NCI-H345 (cell line): ENCODE measurements around the gene SBF2.
"Not testable (repeated sequence)": the region's sequence is repeated elsewhere in the genome, so short reads cannot be mapped to it uniquely, and the experiment has no call there.

Experiments
- DNase-seq: peaks from one replicate; lab custom pipeline; 2025; lab: John Stamatoyannopoulos, UW

Gene SBF2

DNA sequence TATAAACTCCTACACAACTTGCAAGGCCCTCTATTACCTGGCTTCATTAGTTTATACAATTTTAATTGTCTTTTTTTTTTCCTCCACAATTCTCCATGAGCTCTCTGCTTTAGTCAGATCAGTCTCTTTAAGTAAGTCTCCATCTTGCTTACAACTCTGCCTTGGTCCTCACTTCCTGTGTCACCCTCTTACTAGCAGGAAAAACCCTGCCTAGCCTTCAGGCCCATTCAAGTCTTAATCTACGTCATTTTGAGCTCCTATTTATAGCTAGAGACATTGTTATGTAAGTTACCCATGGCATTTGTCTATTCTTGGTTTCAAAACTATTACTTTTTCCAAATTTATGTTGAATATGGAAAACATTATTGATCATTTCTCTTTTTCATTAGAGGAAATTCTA lies 177.4 kb downstream of the SBF2 start:
- no peak for DNase-seq

- DNase-seq, result no peak
Measured at GRCh38 chr11:10114593-10115404, 179.2 kb downstream of the SBF2 start.

- DNase-seq, result no peak
Measured at GRCh38 chr11:10113852-10114251, 180.2 kb downstream of the SBF2 start.

DNA sequence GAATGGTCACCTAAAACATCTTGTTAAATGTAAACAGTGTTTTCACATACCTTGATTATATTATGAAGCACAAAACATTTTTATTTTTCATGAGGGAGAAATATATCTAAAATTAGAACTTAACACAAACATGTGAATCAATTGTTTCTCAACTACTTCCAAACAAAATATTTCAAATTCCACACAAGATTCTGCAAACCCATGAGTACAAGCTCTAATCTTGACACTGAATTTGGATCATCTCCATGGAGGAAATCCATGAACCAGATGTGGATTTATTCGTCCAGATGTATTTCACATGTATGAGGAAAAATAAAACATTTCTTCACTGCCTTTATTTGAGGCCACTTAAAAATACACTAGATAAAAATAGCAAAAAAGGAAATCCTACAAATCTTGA lies 184.2 kb downstream of the SBF2 start:
- no peak for DNase-seq

- DNase-seq, result no peak
Measured at GRCh38 chr11:10108915-10109680, 184.9 kb downstream of the SBF2 start.

- no peak for DNase-seq
Measured at GRCh38 chr11:10107497-10107896, 186.5 kb downstream of the SBF2 start.

DNA sequence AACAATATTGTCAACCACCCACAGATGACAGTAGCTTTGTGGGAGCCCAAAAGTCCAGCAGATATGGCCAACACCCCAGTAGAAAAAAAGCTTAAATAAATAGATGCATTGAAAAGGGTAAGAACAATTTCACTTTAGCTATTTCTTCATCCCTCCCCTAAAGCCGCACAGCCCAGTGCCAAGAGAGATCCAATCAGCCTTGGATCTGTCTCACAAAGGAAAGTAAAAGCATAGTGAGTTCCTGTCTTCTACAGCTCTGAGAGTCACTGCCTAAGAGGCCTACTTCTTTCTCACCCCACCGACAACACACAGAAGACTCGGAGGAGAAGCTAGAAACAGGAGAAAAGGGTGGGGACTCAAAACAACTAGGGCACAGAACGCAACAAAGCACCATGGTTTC lies 196.4 kb downstream of the SBF2 start:
- DNase-seq, result no peak

GRCh38 chr11:10096987-10097386 lies 197.0 kb downstream of the SBF2 start:
- DNase-seq, result no peak

DNA sequence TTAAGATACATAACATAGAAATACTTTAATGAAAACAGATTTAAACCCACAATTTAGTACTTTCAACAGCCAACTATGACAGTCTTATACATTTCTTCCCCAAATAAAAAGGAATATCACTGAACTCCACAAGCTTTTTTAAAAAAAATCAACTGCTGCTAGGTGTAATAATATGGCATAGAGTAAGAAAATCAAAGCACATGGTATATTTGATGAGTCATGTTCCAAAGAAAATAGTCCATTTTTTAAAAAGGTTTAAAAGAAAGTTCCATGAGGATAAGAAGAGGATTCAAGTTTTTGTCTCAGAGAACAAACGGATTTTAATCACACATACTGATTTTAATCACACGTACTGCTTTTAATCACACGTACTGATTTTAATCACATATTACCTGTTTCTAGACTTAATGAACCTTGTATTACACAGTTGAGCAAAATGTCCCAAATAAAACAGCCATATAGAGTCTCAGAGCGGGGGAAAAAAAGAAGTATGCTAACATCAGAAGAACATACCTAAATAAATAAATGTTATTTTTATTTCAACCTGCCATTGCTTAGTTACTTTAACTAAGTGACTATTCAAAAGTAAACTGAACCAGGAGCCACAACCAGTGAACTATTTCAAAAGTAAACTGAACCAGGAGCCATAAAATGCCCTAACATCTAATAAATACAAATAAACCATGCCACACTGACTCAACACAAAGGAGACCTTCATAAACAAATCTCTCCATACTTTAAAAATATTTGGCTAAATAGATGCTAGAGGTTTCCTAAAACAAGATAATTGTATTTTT lies 198.4 kb downstream of the SBF2 start:
- no peak for DNase-seq

- no peak for DNase-seq
Measured at GRCh38 chr11:10092426-10092825, 201.6 kb downstream of the SBF2 start.

DNA sequence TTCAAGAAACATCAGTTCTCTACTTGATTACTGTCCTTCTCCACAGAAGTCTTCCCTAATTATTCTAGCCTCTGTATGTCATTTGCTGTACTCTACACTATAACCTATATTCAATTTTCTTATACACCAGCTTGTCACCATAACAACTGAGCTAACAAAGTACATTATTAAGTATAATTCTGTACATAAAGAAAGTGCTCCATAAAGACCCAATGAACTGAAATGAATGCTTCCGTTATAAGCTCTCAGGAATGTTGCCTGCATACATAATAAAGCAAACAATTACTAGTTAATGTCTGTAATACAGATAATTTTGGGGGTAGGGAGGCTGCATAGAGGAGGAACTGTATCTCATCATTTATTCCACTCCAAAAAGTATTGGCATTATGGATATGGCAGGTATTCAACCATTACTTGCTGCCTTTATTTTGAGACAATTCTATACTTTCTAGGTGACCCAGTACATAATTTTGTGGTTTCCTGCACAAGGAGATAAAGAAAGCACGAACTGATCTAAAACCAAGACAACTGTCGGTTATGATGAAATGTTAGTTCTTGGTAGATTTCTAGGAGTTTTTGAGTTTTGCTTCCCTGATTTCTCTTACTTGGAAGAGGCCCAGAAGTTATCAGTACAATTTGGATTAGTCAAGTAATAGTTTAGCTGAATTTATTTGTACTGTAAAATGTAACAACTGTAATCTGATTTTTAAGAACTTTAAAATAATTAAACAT lies 202.5 kb downstream of the SBF2 start:
- no peak for DNase-seq

GRCh38 chr11:10087923-10088225 lies 206.1 kb downstream of the SBF2 start:
- DNase-seq, result not testable (repeated sequence)

DNA sequence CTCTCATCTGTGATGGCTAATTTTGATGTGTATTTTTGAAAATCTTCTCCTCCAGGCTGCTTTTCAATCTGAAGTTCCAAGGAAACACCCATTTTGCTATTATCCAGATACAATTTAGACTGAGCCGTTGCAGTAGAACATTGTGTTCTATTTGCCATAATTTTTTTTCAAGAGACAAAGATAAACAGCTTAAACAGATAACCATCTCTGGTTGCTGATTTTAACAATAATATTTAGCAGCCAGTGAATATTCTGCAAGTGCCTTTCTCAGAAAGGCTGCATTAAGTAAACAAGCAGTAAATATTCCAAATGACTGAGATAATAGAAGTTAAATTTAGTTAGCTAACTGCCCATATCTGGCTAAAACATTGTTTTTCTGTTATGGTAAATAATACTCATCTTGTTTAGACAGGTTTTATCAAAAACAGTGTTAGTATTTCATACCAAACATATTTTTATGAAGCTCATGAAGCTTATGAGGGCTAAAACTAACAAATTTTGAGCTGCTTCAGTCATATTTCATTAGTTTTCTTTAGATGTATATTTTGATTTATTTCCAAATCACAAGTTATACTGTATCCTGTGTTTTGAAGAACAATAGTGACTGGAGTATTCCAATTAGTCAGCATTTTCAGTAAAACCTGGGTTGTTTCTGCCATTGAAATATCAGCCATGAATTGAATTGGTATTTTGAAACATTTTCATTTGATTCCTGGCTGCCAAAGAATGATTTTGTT lies 206.7 kb downstream of the SBF2 start:
- DNase-seq, result no peak

DNA sequence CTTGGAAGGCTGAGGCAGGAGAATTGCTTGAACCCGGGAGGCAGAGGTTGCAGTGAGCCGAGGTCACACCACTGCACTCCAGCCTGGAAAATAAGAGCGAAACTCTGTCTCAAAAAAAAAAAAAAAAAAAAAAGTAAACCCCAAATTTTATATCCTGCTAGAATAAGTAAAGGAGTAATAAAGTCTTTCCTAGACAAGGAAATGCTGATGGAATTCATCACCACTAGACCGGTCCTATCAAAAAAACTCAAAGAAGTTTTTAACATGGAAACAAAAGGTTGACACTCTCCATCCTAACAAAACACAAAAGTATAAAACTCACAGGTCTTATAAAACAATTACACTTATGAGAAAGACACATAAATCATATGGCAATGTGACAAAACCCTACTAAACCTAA lies 213.9 kb downstream of the SBF2 start:
- DNase-seq, result no peak

DNA sequence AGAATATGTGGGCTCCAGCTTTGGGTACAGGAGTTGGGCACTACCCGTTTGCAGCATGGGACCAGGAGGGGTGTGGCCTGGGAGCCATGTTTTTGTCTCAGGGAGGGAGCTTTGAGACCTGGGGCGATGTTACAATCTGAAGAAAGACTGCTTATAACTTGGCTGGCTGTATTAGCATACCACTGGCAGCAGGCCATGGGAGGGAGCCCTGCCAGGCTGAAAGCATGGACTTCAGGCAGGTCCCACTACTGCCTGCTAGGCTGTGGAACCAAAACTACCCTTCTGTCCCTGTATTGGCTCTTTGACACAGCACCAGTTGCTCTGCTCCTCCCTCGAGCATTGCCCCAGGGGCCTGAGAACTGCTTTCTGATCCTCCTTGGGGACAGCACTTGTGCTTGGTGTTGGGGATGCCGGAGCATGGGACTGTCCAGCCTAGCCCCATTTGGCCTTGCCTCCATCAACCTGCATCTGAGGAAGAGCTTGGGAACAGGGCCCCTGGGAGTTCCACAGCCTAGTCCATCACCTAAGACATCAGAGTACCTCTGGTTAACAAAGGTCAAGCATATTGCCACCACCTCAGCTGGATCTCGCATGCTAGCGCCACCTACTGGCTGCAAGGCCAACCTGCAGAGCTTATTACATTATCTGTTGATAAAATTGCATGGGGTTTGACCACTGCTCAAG lies 217.4 kb downstream of the SBF2 start:
- DNase-seq, result no peak

DNA sequence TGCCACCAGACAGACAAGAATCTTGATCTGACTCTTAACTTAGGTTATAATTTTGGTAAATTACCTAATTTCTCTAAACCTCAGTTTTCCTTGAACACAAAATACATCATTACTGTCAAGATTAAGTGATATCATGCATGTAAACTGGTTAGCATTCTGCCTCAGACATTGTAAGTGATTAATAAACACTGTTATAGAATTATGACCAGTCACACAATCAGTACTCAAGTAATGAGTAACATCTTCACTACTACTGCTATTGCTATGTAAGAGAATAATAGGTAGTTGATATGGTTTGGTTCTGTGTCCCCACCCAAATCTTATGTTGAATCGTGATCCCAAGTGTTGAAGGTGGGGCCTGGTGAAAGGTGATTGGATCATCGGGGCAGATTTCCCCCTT lies 218.9 kb downstream of the SBF2 start:
- no peak for DNase-seq

GRCh38 chr11:10072841-10073240 lies 221.2 kb downstream of the SBF2 start:
- DNase-seq, result no peak

DNA sequence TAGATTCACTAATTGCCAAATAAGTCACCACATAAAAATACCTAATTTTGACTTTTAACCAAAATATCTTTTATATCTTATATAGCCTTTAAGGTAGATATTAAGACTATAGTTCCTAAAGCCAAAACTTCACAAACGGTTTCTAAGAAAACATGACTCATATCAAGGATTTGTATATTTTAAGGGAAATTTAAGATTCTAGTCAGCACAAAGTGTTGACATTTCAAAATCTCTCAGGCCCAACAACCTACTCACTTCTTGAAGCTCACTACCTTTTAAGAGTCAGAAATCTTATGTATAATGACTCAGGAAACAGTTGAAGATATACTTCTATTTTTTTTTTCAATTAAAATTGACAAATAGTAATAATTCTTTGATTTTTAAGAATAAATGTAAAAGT lies 221.9 kb downstream of the SBF2 start:
- no peak for DNase-seq

GRCh38 chr11:10067629-10068300 lies 226.3 kb downstream of the SBF2 start:
- DNase-seq, result no peak

DNA sequence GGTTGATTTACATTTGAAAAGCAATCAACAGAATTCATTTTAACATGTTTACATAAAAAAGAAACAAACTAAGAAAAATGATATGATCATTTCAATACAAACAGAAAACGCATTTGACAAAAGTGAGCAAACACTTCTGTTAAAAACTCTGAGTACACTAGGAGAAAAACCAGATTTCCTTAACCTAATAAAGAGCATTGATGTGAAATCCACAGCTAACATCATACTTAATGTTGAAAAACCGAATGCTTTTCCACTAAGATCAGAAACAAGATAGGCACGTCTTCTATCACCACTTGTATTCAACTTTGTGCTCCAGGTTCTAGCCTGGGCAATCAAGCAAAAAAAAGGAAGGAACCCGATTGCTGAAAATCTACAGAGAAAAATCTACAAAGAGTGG lies 227.6 kb downstream of the SBF2 start:
- no peak for DNase-seq
